KMS-11 (cell line): ENCODE results near the gene CACNA1F.

ENCODE experiments used
- H2AFZ ChIP-seq: fragments of 200-600 bp; sonication (generic); 2 replicates; pipeline ENCODE4 v1.6.1; 2016; ENCODE audit warnings: antibody characterized with exemption, mixed run types, low read depth
- H3K27ac ChIP-seq: fragments of 200-600 bp; sonication (generic); 2 replicates; pipeline ENCODE4 v1.6.1; 2016; ENCODE audit warnings: mild to moderate bottlenecking, mixed run types
- H3K27me3 ChIP-seq: fragments of 200-600 bp; sonication (generic); 2 replicates; pipeline ENCODE4 v1.6.1; 2017; ENCODE audit warnings: mild to moderate bottlenecking, low read depth, mixed run types, moderate library complexity; ENCODE audit not compliant: insufficient read depth
- H3K36me3 ChIP-seq: fragments of 200-600 bp; sonication (generic); 2 replicates; pipeline ENCODE4 v1.6.1; 2017; ENCODE audit warnings: mild to moderate bottlenecking, mixed run types; ENCODE audit not compliant: insufficient read depth
- H3K4me1 ChIP-seq: fragments of 200-600 bp; sonication (generic); 2 replicates; pipeline ENCODE4 v1.6.1; 2016; ENCODE audit warnings: mild to moderate bottlenecking, low read depth, mixed run types; ENCODE audit not compliant: poor library complexity, severe bottlenecking
- H3K4me2 ChIP-seq: fragments of 200-600 bp; sonication (generic); 2 replicates; pipeline ENCODE4 v1.7.0; 2016; ENCODE audit warnings: mild to moderate bottlenecking, mixed run types
- H3K4me3 ChIP-seq: fragments of 200-600 bp; sonication (generic); IDR thresholded peaks from 2 replicates; pipeline ENCODE4 v1.6.1; 2017; ENCODE audit warnings: low read depth, low read length, mixed read lengths; ENCODE audit not compliant: insufficient read depth
- H3K79me2 ChIP-seq: fragments of 200-600 bp; sonication (generic); 2 replicates; pipeline ENCODE4 v1.6.1; 2016; ENCODE audit warnings: low read depth, mixed run types; ENCODE audit not compliant: insufficient read depth
- H3K9ac ChIP-seq: fragments of 200-600 bp; sonication (generic); 2 replicates; pipeline ENCODE4 v1.6.1; 2016; ENCODE audit warnings: mild to moderate bottlenecking, mixed run types
- H4K20me1 ChIP-seq: fragments of 200-600 bp; sonication (generic); 2 replicates; pipeline ENCODE4 v1.6.1; 2016; ENCODE audit warnings: mild to moderate bottlenecking, mixed run types; ENCODE audit not compliant: insufficient read depth
- TF ChIP-seq, protein P1 (sequence below): fragments of 200-600 bp; sonication (generic); conservative IDR thresholded peaks from 2 replicates; pipeline ENCODE4 v1.6.1; 2017; ENCODE audit warnings: low read depth, mild to moderate bottlenecking, antibody characterized with exemption, low read length, moderate library complexity, mixed read lengths

CACNA1F gene

DNA sequence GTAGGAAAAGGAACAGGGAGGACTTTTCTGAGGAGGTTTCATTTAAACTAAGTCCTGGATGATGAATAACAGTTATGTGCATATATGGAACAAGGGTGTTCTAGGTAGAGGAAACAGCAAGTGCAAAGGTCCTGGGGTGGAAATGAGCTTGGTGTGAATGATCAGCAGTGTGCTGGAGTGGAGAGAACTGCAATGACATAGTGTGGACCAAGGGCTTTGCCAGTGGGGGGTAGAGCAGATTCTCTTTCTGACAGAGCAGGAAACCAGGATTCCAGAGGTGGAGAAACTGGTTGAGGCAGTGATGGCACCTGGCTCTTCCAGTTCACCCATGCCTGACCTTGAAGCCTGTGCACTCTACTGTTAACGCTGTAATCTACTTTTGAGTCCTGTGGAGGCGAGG, 38.2 kb upstream of the CACNA1F start:
- Histone ChIP-seq H3K4me2 (peak overlapping the region; percentile 60; the same call in 1 of the 2 replicates), H3K36me3 (no peaks in the 10 kb centered on the region), H3K79me2 (peaks cover 7% of the 10 kb centered on the region; the same call in 1 of the 2 replicates), H3K4me3 (no peak overlapping the region), H3K4me1 (peaks cover 19% of the 10 kb centered on the region), H3K9ac (no peak overlapping the region), H4K20me1 (no peaks in the 10 kb centered on the region), H3K27ac (no peak overlapping the region), H3K27me3 (no peaks in the 10 kb centered on the region), H2AFZ (no peak overlapping the region)
- TF ChIP-seq, protein P1, sequence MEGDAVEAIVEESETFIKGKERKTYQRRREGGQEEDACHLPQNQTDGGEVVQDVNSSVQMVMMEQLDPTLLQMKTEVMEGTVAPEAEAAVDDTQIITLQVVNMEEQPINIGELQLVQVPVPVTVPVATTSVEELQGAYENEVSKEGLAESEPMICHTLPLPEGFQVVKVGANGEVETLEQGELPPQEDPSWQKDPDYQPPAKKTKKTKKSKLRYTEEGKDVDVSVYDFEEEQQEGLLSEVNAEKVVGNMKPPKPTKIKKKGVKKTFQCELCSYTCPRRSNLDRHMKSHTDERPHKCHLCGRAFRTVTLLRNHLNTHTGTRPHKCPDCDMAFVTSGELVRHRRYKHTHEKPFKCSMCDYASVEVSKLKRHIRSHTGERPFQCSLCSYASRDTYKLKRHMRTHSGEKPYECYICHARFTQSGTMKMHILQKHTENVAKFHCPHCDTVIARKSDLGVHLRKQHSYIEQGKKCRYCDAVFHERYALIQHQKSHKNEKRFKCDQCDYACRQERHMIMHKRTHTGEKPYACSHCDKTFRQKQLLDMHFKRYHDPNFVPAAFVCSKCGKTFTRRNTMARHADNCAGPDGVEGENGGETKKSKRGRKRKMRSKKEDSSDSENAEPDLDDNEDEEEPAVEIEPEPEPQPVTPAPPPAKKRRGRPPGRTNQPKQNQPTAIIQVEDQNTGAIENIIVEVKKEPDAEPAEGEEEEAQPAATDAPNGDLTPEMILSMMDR, result no peak

DNA sequence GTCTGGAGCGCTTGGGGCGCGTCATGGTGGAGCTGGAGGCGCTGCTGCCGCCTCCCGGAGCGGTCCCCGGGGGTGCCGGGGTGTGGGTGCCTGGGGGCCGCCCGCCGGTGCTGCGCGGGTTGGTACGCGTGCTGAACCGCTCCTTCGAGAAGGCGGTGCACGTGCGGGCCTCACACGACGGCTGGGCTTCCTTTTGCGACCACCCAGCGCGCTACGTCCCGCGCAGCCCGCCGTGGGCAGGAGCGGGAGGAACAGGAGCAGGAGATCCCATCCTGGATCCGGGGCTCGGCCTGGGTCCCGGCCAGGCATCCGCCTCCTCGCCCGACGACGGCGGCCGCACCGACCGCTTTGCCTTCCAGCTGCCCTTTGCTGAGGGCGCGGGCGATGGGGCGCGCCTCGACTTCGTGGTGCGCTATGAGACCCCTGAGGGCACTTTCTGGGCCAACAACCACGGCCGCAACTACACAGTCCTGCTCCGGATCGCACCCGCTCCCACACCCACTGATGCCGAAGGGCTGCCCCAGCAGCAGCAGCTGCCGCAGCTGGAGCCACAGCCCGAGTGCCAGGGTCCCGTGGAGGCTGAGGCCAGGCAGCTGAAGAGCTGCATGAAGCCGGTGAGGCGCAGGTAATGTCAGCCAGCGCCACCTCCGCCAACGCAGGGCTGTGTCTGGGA, 37.2 kb upstream of the CACNA1F start:
- peak overlapping the region; percentile 60; the same call in 1 of the 2 replicates for H3K4me2 ChIP-seq
- H3K4me1 ChIP-seq, result peaks cover 19% of the 10 kb centered on the region
- no peak overlapping the region for H3K4me3 ChIP-seq
- H3K79me2 ChIP-seq, result peaks cover 7% of the 10 kb centered on the region; the same call in 1 of the 2 replicates
- peak overlapping the region; percentile 74 for H3K27ac ChIP-seq
- TF ChIP-seq, protein P1, result no peak
- H3K36me3 ChIP-seq, result no peaks in the 10 kb centered on the region
- H3K27me3 ChIP-seq, result no peaks in the 10 kb centered on the region
- H2AFZ ChIP-seq, result peak overlapping the region; percentile 38; the same call in 1 of the 2 replicates
- no peaks in the 10 kb centered on the region for H4K20me1 ChIP-seq
- peak overlapping the region; percentile 85 for H3K9ac ChIP-seq

DNA sequence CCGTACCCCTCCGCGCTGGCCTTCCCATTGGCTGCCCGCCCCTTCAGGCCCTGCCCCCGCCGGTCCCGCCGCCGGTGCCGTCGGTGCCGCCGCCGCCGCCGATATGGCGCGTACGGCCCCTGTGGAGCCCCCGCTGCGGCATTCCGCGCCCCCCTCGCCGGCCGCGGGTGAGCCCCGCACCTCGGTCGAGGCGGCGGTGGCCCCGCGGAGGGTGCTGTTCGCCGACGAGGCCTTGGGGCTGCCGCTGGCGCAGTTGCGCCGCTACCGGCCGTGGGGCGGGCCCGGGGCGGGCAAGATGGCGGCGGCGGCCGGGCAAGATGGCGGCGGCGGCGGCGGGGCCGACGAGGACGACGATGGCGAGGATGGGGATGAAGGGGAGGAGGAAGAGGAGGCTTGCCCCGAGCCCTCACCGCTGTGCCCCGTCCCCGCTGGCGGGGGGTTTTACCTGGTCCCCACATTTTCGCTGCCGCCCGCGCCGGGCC, 36.7 kb upstream of the CACNA1F start, which contains the start of gene PPP1R3F:
TSS of gene PPP1R3F (plus strand) at position 27 of the 482 bp plus-strand sequence. CDS start at position 104, 77 bp downstream.
- H3K27me3 ChIP-seq, result no peaks in the 10 kb centered on the region
- TF ChIP-seq, protein P1, result no peak
- H2AFZ ChIP-seq, result peak within 1 kb of the TSS; percentile 78
- H3K79me2 ChIP-seq, result peaks cover 7% of the 10 kb centered on the region; the same call in 1 of the 2 replicates
- no peak within 1 kb of the TSS for H3K4me3 ChIP-seq
- H3K36me3 ChIP-seq, result no peaks in the 10 kb centered on the region
- H3K4me1 ChIP-seq, result peaks cover 19% of the 10 kb centered on the region
- H3K9ac ChIP-seq, result peak within 1 kb of the TSS; percentile 85
- H4K20me1 ChIP-seq, result no peaks in the 10 kb centered on the region
- H3K27ac ChIP-seq, result peak within 1 kb of the TSS; percentile 74
- peak within 1 kb of the TSS; percentile 60 for H3K4me2 ChIP-seq

DNA sequence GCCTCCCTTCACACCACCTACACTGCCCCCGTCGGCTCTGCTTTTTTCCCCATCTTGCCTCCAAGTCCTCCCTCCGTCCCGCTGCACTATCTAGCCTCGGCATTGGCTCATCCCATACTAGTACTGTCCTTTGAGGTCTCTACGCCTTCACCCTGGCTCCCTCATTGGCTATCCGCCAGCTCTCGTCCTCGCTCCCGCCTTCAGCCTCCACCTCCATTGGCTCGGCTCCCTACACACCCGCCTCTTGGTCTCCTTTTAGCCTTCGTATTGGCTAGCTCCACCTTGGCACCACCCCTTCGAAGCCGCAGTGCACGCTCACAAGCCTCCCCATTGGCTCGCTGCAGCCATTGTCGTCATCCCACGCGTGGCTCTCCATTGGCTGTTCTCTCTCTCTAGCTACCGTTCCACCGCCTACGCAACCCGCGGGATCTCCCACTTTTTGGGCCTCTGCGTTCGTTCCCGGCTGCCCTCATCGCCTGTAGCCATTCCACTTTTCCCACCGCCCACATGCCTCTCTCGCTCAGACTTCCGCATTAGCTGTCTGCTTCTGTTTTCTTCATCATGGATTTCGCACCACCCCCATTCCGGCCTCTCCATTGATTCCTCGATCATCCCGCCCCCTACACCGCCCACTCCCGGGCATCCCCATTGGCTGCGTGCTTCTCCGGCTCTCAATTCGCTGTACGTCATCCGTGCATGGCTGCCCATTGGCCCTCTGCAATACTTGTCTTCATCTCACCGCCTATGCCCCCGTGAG, 36.0 kb upstream of the CACNA1F start:
- H3K36me3 ChIP-seq, result no peaks in the 10 kb centered on the region
- no peaks in the 10 kb centered on the region for H3K27me3 ChIP-seq
- H3K79me2 ChIP-seq, result peaks cover 7% of the 10 kb centered on the region; the same call in 1 of the 2 replicates
- peaks cover 19% of the 10 kb centered on the region for H3K4me1 ChIP-seq
- peak overlapping the region; percentile 56; the same call in 1 of the 2 replicates for H3K4me2 ChIP-seq
- peak overlapping the region; percentile 85 for H3K9ac ChIP-seq
- no peaks in the 10 kb centered on the region for H4K20me1 ChIP-seq
- no peak overlapping the region for H3K4me3 ChIP-seq
- peak overlapping the region; percentile 78; the same call in 1 of the 2 replicates for H2AFZ ChIP-seq
- H3K27ac ChIP-seq, result peak overlapping the region; percentile 74
- TF ChIP-seq, protein P1, result no peak
